MM.1S (cell line): ENCODE results near the gene CDC14A.

Experiments
- DNase-seq: peaks from one replicate; pipeline ENCODE4 v3.0.0-alpha.2; 2015
- H2AFZ ChIP-seq: fragments of 300-600 bp; sonication (generic); 2 replicates; pipeline ENCODE4 v1.6.0; 2016; ENCODE audit warnings: antibody characterized with exemption, low read length
- H3F3A ChIP-seq: fragments of 300-600 bp; sonication (generic); 2 replicates; pipeline ENCODE4 v1.6.1; 2016; ENCODE audit warnings: mild to moderate bottlenecking, antibody characterized with exemption, low read length, moderate library complexity, mixed read lengths; ENCODE audit not compliant: insufficient read depth
- H3K27ac ChIP-seq: fragments of 300-600 bp; sonication (generic); 2 replicates; pipeline ENCODE4 v1.5.1; 2016; ENCODE audit warnings: mild to moderate bottlenecking, low read length
- H3K27me3 ChIP-seq: fragments of 300-600 bp; sonication (generic); replicated peaks from 2 replicates; pipeline ENCODE4 v1.6.0; 2016; ENCODE audit warnings: low read length; ENCODE audit not compliant: insufficient read depth
- H3K36me3 ChIP-seq: fragments of 300-600 bp; sonication (generic); replicated peaks from 2 replicates; pipeline ENCODE4 v1.6.1; 2016; ENCODE audit warnings: mild to moderate bottlenecking, low read length, mixed read lengths; ENCODE audit not compliant: insufficient read depth
- H3K4me1 ChIP-seq: fragments of 300-600 bp; sonication (generic); 2 replicates; pipeline ENCODE4 v1.6.1; 2016; ENCODE audit warnings: low read length, mixed read lengths
- H3K4me2 ChIP-seq: fragments of 300-600 bp; sonication (generic); 2 replicates; pipeline ENCODE4 v1.6.0; 2016; ENCODE audit warnings: low read depth, low read length
- H3K4me3 ChIP-seq: fragments of 300-600 bp; sonication (generic); 2 replicates; pipeline ENCODE4 v1.5.1; 2016; ENCODE audit warnings: low read length, mixed read lengths
- H3K79me2 ChIP-seq: fragments of 300-600 bp; sonication (generic); 2 replicates; pipeline ENCODE4 v1.6.1; 2016; ENCODE audit warnings: mixed run types, low read length, mixed read lengths
- H3K9ac ChIP-seq: fragments of 300-600 bp; sonication (generic); 2 replicates; pipeline ENCODE4 v1.6.1; 2016; ENCODE audit warnings: low read length, mixed read lengths
- H3K9me2 ChIP-seq: fragments of 300-600 bp; sonication (generic); replicated peaks from 2 replicates; pipeline ENCODE4 v1.6.1; 2016; ENCODE audit warnings: mild to moderate bottlenecking, low read length, mixed read lengths; ENCODE audit not compliant: insufficient read depth
- H3K9me3 ChIP-seq: fragments of 300-600 bp; sonication (generic); replicated peaks from 2 replicates; pipeline ENCODE4 v1.6.1; 2016; ENCODE audit warnings: mild to moderate bottlenecking, low read length, mixed read lengths; ENCODE audit not compliant: insufficient read depth
- H4K20me1 ChIP-seq: fragments of 300-600 bp; sonication (generic); 2 replicates; pipeline ENCODE4 v1.6.1; 2016; ENCODE audit warnings: mild to moderate bottlenecking, low read length, moderate library complexity, mixed read lengths; ENCODE audit not compliant: insufficient read depth
- EZH2 ChIP-seq: fragments of 300-600 bp; sonication (generic); optimal IDR thresholded peaks from 2 replicates; pipeline ENCODE3; 2017; ENCODE audit warnings: low read depth, mild to moderate bottlenecking, antibody characterized with exemption, low read length, mixed read lengths
- EZH2phosphoT487 ChIP-seq: fragments of 300-600 bp; sonication (generic); IDR thresholded peaks from 2 replicates; pipeline ENCODE4 v1.6.1; 2018; ENCODE audit warnings: antibody characterized with exemption, low read length
- TF ChIP-seq, protein P1 (sequence below): fragments of 300-600 bp; sonication (generic); IDR thresholded peaks from 2 replicates; pipeline ENCODE4 v1.5.1; 2016; ENCODE audit warnings: antibody characterized with exemption, low read length, mixed read lengths

Gene CDC14A

DNA sequence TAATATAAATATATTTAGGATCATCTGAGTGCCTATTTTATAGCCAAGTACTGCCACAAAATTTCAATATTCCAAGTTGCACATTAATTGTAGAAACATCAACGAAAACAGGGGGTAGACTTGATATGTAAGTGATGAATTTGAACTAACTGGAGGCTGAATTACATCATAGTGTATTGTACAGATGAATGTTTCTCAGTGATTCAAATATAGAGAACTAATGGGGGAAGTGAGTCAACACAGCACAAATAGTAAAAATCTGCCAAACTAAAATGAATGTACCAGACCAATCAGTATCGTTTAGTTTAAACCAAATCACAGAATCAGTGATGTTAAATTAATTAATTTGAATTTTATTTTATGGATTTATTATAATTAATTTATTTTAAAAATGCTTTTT is 43.5 kb upstream of the CDC14A start:
- Histone ChIP-seq H3K27ac (no peak overlapping the region), H3K4me3 (no peak overlapping the region)
- TF ChIP-seq, protein P1, sequence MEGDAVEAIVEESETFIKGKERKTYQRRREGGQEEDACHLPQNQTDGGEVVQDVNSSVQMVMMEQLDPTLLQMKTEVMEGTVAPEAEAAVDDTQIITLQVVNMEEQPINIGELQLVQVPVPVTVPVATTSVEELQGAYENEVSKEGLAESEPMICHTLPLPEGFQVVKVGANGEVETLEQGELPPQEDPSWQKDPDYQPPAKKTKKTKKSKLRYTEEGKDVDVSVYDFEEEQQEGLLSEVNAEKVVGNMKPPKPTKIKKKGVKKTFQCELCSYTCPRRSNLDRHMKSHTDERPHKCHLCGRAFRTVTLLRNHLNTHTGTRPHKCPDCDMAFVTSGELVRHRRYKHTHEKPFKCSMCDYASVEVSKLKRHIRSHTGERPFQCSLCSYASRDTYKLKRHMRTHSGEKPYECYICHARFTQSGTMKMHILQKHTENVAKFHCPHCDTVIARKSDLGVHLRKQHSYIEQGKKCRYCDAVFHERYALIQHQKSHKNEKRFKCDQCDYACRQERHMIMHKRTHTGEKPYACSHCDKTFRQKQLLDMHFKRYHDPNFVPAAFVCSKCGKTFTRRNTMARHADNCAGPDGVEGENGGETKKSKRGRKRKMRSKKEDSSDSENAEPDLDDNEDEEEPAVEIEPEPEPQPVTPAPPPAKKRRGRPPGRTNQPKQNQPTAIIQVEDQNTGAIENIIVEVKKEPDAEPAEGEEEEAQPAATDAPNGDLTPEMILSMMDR: no peak
- no peak for TF ChIP-seq EZH2phosphoT487
- no peak for TF ChIP-seq EZH2

DNA sequence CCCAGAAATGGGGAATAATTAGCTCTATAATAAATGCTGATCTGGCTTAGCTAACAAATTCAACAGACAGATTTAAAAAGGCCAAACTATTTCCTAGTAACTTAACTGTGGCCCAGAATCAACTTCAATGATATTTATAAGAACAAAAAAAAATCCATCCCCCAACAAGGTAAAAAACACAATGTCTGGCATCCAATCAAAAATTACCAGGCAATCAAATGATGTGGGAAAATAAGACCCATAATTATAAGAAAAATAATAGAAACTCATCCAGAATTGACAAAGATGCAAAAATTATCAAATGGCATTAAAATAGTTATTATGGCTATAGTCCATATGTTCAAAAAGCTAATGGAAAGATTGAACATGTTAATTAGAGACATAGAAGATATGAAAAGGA is 42.4 kb upstream of the CDC14A start:
- H3K4me1 ChIP-seq: no peaks in the 10 kb centered on the region
- TF ChIP-seq EZH2phosphoT487 (no peak), EZH2 (no peak)
- TF ChIP-seq, protein P1: no peak
- H3K9me3 ChIP-seq: no peaks in the 10 kb centered on the region
- H2AFZ ChIP-seq: no peak overlapping the region
- no peak for DNase-seq
- no peak overlapping the region for H3K9ac ChIP-seq
- no peaks in the 10 kb centered on the region for H4K20me1 ChIP-seq
- H3K79me2 ChIP-seq: no peaks in the 10 kb centered on the region
- no peak overlapping the region for H3K4me2 ChIP-seq
- no peak overlapping the region for H3K4me3 ChIP-seq
- no peak overlapping the region for H3K27ac ChIP-seq
- H3K9me2 ChIP-seq: no peaks in the 10 kb centered on the region
- no peaks in the 10 kb centered on the region for H3K27me3 ChIP-seq
- H3K36me3 ChIP-seq: no peaks in the 10 kb centered on the region
- H3F3A ChIP-seq: no peaks in the 10 kb centered on the region

More for the DNA sequence above, 43.5 kb upstream of the CDC14A start:
- no peak for DNase-seq
- no peaks in the 10 kb centered on the region for H3K9me2 ChIP-seq
- H3K9ac ChIP-seq: no peak overlapping the region
- H3K79me2 ChIP-seq: no peaks in the 10 kb centered on the region
- H3F3A ChIP-seq: no peaks in the 10 kb centered on the region
- no peaks in the 10 kb centered on the region for H3K4me1 ChIP-seq
- H3K27me3 ChIP-seq: no peaks in the 10 kb centered on the region
- no peak overlapping the region for H2AFZ ChIP-seq
- no peaks in the 10 kb centered on the region for H4K20me1 ChIP-seq
- H3K4me2 ChIP-seq: no peak overlapping the region
- no peaks in the 10 kb centered on the region for H3K9me3 ChIP-seq
- no peaks in the 10 kb centered on the region for H3K36me3 ChIP-seq

DNA sequence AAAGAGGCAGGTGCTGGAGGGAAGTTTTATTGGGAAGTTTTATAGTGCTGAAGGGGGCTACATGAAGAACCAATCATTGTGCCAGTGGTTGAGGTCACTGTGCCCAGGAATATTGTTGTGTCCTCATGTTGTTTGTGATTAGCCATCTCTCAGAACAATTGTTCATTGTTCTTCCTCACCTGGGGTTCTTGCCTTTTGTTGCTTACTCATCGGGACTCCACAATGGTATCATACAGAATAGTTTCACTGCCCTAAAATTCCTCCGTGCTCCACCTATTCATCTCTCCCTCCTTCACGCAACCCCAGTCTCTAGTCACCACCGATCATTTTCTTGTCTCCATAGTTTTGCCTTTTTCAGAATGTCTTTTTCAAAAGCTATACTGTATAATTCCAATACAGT is 38.9 kb upstream of the CDC14A start:
- Histone ChIP-seq H2AFZ (no peak overlapping the region), H4K20me1 (no peaks in the 10 kb centered on the region), H3K4me3 (no peak overlapping the region), H3K9me3 (no peaks in the 10 kb centered on the region), H3K27ac (no peak overlapping the region), H3K27me3 (no peaks in the 10 kb centered on the region), H3K79me2 (no peaks in the 10 kb centered on the region), H3K9me2 (no peaks in the 10 kb centered on the region), H3K36me3 (no peaks in the 10 kb centered on the region), H3K9ac (no peak overlapping the region), H3F3A (no peaks in the 10 kb centered on the region), H3K4me2 (no peak overlapping the region), H3K4me1 (no peaks in the 10 kb centered on the region)
- TF ChIP-seq, protein P1: no peak
- TF ChIP-seq EZH2phosphoT487 (no peak), EZH2 (no peak)
- DNase-seq: no peak
